Omental fat pad (tissue), 4 donors: ENCODE results near the gene GART. TPM values are rescaled to one million over a fixed set of nuclear protein-coding genes. Genes with fewer than 3 reads are reported as not detected.

Experiments
- ATAC-seq: fragments of 150-250 bp; one replicate; pipeline ENCODE4 v1.9.1; 2016; ENCODE audit warnings: mild to moderate bottlenecking, moderate library complexity; ENCODE audit not compliant: low FRiP score
- DNase-seq: peaks from one replicate; pipeline ENCODE4 v3.0.0-alpha.2; 2019; ENCODE audit warnings: low spot score
- CTCF ChIP-seq, 3 donors: fragments of 450-650 bp; IDR thresholded peaks; one replicate each; pipeline ENCODE4 v1.5.1; 2016 to 2017; ENCODE audit warnings: antibody characterized with exemption in 3 of 3, mild to moderate bottlenecking in 3 of 3, moderate library complexity in 2 of 3
- total RNA-seq, 4 donors: library from RNA; depleted of rRNA; stranded (reverse); fragments of >200 nt; gene quantifications; one replicate each; pipeline ENCODE4 v1.1.0, GENCODE V29; 2016

GART gene
- total RNA-seq, 4 donors from 2014 or later: 102 to 208 (median 127) TPM

DNA sequence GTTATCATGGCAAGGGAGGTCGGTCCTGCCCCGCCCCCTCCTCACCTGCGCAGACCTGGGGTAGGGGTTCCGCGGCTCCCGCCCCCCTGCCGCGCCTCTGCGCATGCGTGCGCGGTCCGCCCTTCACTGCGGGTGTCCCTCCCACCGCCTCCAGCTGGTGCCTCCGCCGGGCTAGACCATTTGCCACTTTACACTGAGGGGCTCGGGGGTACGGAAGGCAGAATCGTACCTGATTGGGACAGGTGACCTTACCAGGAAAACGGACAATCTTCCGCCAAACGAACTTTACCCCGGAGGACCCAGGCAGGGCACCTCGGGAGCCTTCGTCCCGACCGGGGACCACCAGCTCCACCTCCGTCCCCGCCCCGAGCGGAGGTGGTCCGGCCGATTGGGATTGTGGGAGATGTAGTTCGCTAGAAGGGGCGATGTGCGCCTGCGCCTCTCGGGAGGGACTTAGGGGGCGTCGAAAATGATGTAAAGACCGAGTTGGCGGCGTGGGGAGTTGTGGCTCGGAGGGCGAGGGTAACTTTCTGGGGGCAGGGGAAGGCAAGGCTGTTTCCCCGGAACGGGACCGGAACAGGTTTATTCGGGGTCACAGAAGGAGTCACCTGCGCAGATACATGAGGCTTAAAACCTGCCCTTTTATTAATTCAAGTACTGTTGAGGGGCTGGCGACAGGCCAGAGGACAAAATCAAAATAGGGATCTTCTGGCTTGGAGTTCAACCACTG is 50.4 kb downstream of the GART start, which contains the start of gene DNAJC28:
Gene DNAJC28, minus strand, starts transcription at position 344 of the 730 bp plus-strand sequence. CDS start 2,323 bp downstream, outside the sequence.
- ATAC-seq (peak; percentile 99), DNase-seq (peak; percentile 85)
- TF ChIP-seq CTCF (IDR thresholded peaks at IDR 0.05): no peak

DNA sequence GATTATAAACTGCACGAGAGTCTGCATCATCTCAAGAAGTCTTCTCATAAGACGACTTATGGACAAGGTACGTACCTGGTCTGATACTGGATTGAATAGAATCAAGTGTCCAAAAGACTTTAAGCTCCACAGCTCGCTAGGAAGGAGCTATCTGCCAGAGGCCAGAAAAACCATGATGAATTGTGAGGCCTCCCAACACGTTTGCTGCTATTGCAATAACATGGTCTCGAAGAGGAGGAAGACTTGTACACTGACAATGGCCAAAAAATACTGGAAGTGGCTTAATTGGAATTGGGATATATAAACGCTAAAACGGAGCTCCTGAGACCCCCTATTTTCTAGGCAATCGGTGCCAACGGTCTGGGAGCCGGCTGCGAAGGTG is 50.9 kb downstream of the GART start:
- DNase-seq (no peak), ATAC-seq (no peak)
- no peak for TF ChIP-seq CTCF (IDR thresholded peaks at IDR 0.05)

GRCh38 chr21:33488936-33489335 is 53.0 kb downstream of the GART start:
- ATAC-seq (no peak), DNase-seq (no peak)
- no peak for TF ChIP-seq CTCF (IDR thresholded peaks at IDR 0.05)

DNA sequence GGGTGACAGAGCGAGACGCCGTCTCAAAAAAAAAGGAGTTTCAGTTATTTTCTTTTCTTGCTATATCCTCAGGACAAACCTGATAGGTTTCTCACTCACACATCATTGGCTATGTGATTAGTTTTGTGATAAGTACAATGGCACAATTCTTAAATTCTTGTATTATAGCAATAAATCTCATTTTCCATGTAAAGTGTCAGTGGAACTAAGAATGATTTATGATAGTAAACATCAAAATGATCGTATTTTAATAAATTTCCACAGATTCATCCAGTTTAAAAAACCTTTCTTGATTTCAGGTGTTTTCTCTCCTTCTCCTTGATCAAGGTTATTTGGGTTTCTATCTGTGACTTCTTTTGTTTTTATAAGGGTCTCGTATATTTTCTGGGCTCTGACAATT is 53.9 kb downstream of the GART start:
- no peak for TF ChIP-seq CTCF (IDR thresholded peaks at IDR 0.05)
- ATAC-seq (no peak), DNase-seq (no peak)

GRCh38 chr21:33481314-33481943 is 60.5 kb downstream of the GART start:
- TF ChIP-seq CTCF (IDR thresholded peaks at IDR 0.05): no peak
- DNase-seq (no peak), ATAC-seq (no peak)

- no peak for TF ChIP-seq CTCF (IDR thresholded peaks at IDR 0.05)
- DNase-seq (no peak), ATAC-seq (no peak)
Measured at GRCh38 chr21:33480481-33481103, 61.3 kb downstream of the GART start.
